ENCODE measurements around the gene BMPR1B.

- TF ChIP-seq CTCF (IDR thresholded peaks at IDR 0.05) = no peak
- no peak for TF ChIP-seq POLR2A (IDR thresholded peaks at IDR 0.05)
Measured at GRCh38 chr4:94732358-94732698, 25.4 kb upstream of the BMPR1B start.

All from right lobe of liver (tissue), 4 donors.